GM18909 (cell line): ENCODE data around the gene PROCA1.
"Not testable (repeated sequence)": the region's sequence is repeated elsewhere in the genome, so short reads cannot be mapped to it uniquely, and the experiment has no call there.

Experiments
- ATAC-seq: cut with Tn5 transposase; IDR thresholded peaks from one replicate; pipeline ENCODE4 v1.9.1; 2021; ENCODE audit warnings: mild to moderate bottlenecking; ENCODE audit not compliant: unreplicated experiment, poor library complexity

PROCA1 gene

DNA sequence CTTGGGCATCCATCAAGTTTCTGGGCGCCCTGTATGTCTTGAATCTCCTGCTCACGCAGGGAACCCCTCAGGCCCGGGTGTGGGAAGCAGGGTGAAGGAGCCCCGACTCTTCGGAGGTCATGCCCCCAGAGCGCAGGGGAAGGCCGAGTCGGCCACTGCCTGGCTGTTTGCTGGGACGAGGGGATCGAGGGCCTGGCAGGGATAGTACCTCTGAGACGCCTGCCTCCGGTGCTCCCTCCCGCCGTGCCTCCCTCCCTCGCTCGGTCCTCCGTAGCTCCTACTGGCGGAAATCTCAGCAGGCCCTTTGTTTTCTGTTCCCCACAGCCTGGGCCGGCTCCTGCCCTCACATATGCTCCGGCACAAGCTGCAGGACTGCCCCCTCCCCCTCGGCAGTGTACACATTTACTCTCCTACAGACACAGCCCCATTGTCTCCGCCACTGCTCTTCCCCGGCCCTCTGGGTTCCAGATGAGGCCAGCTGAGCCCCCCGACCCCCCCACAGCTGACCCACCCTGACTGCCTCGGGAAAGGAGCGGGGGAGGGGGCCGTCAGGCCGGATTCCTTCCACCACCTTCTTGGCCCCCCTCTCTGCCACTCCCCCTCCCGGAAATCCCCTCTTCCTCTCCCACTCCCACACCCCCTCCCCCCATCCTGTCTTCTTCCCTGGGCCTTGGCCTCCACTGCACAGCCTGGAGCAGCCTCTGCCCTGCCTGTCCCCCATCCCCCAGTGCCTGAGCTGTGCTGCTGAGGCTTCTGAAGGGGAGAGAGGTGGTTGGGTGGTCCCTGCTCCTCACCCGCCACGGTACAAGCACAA lies 33.5 kb upstream of the PROCA1 start:
- ATAC-seq, result no peak

DNA sequence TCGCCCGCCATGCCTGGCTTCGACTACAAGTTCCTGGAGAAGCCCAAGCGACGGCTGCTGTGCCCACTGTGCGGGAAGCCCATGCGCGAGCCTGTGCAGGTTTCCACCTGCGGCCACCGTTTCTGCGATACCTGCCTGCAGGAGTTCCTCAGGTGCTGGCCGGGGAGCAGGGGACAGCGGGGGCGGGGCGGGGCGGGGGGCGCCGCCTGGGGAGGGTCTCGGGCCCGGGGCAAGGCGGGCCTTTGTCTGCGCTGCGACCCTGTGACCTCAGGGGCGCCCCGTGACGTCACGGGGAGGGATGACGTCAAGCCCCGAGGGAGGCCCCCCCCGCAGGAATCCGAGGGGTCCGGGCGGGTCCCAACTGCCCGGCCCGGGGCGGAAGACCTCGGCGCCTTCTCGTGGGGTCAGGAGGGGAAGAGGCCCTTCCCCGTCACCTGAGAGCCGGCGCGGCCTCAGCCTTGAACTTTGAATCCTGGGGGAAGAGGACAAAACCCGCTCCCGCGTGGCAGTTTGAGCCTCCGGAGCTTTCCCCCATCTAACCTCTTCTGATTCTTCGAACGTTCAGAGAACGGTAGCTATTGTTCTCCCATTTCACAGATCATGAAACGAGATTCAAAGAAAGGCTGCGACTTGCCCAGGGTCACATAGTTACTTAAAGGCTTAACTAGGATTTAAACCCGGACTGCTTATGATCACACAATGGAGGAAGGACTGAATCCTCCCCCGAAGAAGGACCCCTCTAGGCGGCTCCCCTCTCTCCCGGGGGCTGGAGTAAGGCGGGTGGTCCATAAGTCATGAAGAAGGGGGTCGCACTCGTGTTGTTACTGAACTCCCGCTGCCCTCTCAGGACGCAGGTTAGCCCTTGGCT lies 32.6 kb upstream of the PROCA1 start:
- ATAC-seq, result no peak

DNA sequence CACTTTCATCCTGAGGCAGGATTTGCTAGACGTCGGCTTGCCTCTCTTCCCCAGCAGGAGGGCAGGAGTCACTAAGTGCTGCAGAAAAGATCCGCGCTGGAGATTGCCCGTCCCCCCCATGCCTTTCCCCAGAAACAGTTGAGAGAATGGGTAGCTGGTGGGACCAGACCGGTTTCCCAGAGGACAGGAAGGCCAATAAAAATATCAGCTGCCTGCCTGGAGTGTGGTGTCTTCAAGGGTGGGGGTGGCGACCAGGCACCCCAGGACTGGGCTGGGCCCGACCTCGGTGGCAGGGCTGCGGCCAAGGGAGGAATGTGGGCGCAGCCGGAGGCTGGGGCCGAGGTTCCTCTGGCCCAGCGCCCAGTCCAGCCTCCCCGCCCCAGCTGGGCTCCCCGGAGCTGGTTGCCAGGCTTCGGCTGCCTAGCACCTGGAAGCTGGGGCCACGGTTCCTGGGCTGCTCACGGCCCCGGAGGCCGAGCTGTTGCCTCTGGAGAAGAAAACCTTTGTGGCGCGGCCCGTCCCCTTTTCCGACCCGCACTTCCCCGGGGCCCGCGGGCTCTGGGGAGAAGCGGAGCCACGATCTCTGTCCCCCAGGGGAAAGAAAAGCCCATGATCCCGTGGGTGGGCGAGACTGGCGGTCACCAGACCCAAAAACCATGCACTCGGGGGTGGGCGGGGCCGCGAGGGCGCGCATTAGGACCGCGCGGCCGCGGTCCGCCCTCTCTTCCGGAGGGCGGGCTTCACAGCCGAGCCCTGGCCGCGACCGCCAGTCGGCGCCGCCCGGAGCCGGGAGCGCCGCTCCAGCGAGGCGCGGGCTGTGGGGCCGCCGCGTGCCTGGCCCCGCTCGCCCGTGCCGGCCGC lies 31.8 kb upstream of the PROCA1 start, which contains the start of gene TRAF4:
TRAF4 (plus strand) TSS at position 769 of the 861 bp plus-strand sequence. CDS start 102 bp downstream, outside the sequence.
- ATAC-seq, result peak; percentile 61

DNA sequence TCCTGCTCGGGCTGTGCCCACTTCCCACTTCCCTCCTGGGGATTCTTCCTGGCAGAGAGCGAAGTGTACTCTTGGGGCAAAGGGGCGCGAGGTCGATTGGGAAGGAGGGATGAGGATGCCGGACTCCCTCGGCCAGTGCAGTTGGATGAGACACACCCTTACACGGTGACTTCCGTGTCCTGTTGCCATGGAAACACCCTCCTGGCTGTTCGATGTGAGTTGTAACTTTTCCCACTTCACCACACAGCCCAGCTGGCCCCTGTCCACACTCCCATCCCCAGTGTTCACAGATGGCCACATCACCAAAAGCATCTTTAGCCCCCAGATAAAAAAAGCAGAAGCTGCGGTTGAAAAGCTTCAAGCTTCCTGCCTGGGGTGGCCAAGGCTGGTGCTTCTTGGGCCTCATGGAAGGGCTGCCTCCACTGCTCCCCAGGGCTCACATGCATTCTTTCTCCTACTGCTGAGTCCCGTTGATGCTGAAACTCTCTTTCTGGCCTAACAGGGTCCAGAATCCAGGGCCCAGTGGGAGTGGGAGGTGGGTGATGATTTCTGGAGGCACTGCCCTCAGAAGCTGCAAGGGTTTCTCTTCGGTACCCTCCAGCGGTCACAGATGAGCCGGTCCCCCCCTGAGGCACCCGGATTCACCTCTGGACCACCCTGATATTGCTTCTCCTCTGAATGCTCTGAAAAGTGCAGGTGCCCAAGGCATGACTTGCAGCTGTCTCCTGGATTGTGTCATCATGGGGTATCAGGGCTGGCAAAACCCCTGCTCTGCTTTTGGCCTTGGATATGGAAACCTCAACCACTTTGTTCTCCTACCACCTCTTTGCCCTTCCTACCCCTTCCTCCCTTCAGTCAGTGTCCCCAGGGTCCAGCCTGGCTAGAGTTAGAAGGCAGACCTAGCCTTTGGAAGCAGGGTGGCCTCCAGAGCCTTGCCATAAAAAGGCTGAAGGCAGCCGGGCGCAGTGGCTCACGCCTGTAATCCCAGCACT lies 30.0 kb upstream of the PROCA1 start:
- no peak for ATAC-seq

DNA sequence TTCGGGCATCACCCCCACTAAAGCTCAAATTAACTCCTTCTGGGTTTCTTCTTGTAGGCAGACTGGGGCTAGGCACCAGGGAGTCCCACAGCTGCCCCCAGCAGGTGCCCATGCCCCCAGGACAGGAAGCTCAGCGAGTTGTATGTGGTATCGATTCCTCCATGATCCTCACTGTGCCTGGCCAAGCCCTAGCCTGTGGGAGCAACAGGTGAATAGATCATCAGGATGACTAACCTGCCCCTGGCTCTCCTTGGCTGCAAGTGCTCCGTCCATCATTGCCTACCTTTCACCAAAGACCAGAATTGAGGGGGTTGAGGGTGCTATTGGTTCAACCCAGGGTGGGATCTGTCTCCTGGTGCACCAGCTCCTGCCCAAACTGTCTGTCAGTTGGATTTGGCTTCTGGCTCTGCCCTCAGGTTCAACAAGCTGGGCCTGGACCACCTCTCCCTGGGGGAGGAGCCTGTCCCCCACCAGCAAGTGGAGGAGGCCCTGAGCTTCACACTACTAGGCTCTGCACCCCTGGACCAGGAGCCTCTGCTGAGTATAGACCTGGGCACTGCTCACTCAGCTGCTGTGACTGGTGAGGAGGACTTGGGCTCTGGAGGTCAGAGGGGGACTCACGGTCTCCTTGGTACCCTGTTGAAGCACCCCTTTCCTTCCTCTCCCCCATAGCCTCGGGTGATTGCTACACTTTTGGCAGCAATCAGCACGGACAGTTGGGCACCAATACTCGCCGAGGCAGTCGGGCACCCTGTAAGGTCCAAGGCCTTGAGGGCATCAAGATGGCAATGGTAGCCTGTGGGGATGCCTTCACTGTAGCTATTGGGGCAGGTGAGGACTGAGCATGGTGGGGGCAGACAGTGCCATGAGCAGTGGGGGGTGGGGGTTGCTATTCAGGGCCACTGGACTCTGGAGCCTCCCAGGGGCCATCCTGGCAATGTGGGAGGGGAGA lies 29.0 kb upstream of the PROCA1 start:
- ATAC-seq, result no peak

DNA sequence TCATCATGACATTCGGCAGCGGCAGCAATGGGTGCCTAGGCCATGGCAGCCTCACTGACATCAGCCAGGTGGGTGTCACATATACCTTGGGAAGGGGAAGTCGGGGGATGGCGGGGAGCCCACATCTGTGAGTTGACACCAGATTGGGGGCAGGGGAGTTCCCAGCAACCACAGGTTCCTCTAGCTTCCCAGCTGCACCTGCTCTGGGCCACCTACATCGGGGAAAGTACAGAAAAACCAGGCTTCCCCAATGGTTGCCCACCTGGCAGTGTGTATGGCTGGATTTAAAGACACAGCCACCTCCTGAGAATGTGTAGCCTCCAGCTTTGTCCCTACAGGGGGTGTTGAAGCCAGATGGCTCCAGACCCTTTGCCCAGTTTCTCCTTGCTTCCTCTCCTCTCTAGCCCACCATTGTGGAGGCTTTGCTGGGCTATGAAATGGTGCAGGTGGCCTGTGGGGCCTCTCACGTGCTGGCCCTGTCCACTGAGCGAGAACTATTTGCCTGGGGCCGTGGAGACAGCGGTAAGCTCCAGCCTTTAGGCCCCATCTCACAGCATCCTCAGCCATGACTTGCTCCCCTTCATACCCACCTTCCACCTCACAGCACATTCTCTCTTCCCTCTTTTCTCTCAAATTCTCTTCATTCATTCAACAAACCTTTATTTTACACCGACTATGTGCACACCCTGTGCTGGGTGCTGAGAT lies 27.1 kb upstream of the PROCA1 start:
- no peak for ATAC-seq

DNA sequence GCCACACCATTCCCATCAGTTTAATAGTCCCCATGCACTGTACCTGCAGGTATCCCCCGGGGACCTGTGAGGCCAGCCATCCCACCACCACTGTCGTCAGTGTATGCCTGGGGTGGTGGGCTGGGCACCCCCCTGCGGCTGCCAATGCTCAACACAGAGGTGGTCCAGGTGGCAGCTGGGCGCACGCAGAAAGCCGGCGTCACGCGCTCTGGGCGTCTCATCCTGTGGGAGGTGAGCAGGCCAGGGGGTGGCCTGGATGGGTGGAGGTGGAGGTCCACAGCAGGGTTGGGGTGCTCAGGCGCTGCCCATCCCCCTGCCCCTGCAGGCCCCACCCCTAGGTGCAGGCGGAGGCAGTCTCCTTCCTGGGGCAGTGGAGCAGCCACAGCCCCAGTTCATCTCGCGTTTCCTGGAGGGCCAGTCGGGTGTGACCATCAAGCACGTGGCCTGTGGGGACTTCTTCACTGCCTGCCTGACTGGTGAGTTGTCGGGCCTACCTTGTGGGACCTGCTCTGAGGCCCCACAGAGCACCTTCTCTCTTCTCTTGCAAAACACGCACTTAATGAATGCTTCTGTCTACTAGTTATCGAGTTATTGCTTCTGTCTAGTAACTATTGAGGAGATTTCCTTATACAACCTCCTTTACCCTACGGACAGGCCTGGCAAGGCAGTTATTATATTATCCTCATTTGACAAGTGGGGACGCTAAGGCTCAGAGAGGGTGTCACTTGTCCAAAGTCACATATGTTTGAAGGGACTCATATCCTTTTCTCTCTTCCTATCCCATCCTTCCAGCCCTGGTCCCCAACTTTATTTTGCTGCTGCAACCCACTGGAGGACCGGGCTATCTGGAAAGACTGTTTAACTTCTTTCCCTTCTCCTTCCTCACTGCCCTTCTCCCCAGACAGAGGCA lies 26.3 kb upstream of the PROCA1 start:
- peak; percentile 63 for ATAC-seq

DNA sequence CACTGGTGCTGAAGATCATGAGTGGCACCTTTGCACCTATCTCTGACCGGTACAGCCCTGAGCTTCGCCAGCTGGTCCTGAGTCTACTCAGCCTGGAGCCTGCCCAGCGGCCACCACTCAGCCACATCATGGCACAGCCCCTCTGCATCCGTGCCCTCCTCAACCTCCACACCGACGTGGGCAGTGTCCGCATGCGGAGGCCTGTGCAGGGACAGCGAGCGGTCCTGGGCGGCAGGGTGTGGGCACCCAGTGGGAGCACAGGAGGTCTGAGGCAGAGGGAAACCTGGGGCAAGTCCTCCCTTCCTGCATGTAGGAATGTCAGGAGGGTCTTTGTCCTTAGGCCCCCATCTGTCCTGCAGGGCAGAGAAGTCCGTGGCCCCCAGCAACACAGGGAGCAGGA lies 25.6 kb upstream of the PROCA1 start:
- ATAC-seq, result no peak

DNA sequence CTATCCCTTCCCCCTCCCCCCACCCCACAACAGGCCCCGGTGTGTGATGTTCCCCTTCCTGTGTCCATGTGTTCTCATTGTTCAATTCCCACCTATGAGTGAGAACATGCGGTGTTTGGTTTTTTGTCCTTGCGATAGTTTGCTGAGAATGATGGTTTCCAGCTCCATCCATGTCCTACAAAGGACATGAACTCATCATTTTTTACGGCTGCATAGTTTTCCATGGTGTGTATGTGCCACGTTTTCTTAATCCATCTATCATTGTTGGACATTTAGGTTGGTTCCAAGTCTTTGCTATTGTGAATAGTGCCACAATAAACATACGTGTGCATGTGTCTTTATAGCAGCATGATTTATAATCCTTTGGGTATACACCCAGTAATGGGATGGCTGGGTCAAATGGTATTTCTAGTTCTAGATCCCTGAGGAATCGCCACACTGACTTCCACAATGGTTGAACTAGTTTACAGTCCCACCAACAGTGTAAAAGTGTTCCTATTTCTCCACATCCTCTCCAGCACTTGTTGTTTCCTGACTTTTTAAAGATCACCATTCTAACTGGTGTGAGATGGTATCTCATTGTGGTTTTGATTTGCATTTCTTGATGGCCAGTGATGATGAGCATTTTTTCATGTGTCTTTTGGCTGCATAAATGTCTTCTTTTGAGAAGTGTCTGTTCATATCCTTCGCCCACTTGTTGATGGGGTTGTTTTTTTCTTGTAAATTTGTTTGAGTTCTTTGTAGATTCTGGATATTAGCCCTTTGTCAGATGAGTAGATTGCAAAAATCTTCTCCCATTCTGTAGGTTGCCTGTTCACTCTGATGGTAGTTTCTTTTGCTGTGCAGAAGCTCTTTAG lies 24.5 kb upstream of the PROCA1 start:
- not testable (repeated sequence) for ATAC-seq

DNA sequence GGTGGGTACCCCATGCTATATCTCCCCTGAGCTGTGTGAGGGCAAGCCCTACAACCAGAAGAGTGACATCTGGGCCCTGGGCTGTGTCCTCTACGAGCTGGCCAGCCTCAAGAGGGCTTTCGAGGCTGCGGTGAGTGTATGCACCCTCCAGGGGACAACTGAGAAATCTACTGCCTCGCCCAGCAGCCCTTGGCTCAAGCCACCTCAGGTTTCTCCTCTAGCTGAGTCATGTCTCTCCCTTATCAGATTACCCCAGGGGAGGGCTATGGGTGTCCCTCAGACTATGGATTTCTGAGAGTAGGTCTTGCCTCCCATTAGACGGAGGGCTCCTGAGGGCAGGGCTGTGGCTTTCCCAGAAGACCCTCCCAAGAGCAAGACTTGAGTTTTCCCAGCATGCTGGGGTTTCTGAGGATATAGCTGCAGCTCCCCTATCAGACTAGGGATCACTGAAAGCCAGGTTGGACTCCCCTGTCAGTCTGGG lies 23.6 kb upstream of the PROCA1 start:
- ATAC-seq, result no peak

DNA sequence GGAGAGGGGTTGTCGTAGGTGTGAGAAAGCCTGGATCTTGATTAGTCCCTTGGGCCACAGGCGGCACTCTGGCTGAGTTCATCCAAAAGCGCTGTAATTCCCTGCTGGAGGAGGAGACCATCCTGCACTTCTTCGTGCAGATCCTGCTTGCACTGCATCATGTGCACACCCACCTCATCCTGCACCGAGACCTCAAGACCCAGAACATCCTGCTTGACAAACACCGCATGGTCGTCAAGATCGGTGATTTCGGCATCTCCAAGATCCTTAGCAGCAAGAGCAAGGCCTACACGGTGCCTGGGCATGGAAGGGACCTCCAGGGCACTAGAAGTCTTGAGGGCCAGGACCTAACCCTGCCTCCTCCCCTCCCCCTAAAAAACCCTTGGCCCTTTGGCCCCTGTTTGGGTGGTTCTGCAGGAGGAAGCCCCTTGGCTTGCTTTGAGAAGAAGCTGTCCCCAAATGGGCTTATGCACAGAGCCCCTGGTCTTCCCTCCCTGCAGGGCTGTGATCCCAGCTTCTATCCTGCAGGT lies 23.1 kb upstream of the PROCA1 start:
- ATAC-seq, result no peak

DNA sequence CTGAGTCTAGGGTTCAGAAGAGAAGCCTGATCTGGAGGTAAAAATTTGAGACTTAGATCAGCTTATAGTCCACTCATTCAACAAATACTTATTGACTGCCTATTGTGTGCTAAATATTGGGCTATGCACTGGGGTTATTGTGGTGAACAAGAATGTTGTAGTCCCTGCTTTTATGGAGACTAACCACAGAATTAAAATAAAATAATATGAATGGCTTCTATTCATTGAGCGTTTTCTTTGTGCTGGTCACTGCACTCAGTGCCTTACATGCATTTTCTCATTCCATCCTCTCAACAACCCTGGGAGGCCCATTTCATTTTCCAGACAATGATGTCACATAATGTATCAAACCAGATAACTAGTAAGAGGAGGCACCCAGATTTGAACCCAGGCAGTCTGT lies 21.7 kb upstream of the PROCA1 start:
- no peak for ATAC-seq

DNA sequence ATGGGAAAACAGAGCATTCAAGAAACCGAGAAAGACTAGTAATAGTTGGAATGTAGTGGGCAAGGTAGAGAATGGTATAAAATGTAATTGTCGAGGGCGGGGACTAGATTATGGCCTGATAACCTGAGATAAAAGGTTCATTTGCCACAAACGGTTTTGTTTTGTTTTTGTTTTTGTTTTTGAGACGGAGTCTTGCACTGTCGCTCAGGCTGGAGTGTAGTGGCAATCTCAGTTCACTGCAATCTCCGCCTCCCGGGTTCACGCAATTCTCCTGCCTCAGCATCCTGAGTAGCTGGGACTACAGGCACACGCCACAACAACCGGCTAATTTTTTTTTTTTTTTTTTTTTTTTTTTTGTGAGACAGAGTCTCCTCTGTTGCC lies 18.3 kb upstream of the PROCA1 start:
- no peak for ATAC-seq

DNA sequence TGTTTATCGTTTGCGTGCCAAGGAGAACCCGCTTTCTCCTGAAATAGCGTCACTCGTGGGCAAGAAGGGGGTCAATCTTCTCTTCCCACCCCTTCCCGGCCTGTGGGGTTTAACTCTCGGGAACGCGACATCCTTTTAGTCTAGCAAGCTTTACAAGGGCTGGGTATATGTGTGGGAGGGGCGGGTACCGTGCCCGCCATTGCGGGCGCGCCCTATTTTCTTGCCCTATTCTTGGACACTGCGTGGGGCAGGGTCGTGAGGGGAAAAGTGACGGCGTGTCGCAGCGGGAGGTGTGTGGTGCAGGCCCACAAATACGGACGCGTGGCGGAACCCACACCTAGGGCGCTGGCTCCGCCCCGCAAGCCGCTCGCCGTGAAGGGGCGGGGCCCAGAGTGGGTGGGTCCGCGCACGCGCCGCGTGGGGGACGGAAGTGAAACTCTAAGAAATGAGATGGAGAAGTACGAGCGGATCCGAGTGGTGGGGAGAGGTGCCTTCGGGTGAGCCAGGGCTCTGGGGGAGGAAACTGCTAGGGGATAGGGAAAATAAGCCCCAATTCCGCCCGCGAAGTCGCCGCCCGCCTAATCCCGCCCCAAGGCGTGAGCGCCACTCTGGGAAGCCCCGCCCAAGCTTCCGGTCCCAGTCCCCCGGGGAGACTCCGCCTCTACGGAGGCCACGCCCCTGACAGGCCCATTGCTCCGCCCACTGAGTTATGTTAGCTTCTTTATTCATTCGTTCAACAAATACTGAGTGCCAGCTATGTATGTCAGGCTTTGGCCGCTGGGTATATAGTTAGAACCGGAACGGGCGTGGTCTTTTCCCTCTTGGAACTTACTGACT lies 16.9 kb upstream of the PROCA1 start, which contains the start of gene NEK8:
NEK8 (plus strand) TSS at position 425 of the 837 bp plus-strand sequence; CDS start at position 451, 26 bp downstream.
- ATAC-seq, result peak; percentile 38
